Neural progenitor cell (in vitro differentiated cells): Measurements from ENCODE around the gene NUP133.

Source experiments
- EZH2 ChIP-seq: fragments of 200-600 bp; sonication (generic); IDR thresholded peaks from 2 replicates; pipeline ENCODE4 v1.6.1; 2017; ENCODE audit warnings: antibody characterized with exemption, mild to moderate bottlenecking, moderate library complexity
- EZH2phosphoT487 ChIP-seq: fragments of 200-600 bp; sonication (generic); IDR thresholded peaks from 2 replicates; pipeline ENCODE4 v1.6.1; 2017; ENCODE audit warnings: antibody characterized with exemption
- TF ChIP-seq, protein P1 (sequence below): fragments of 200-600 bp; sonication (generic); IDR thresholded peaks from 2 replicates; pipeline ENCODE4 v1.5.1; 2017; ENCODE audit warnings: antibody characterized with exemption, mild to moderate bottlenecking

DNA sequence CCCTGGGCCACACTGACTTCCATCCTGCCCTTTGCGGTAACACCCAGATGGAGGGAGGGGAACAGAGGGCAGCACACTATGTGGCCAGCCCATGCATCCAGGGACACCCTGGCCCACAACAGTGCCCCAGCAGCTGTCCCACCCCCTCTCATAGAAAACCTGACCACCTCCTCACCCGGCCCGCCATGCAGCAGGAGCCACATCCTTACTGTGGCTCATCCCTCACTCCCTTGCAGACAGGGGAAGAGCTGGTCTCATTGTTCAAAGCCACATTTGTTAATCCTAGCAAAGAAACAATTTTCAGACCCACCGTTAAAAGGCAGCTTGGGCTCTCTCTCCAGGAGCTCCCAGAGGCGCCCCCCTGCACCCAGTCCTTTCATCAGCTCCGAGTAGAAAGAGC is 23.2 kb upstream of the NUP133 start:
- TF ChIP-seq, protein P1, sequence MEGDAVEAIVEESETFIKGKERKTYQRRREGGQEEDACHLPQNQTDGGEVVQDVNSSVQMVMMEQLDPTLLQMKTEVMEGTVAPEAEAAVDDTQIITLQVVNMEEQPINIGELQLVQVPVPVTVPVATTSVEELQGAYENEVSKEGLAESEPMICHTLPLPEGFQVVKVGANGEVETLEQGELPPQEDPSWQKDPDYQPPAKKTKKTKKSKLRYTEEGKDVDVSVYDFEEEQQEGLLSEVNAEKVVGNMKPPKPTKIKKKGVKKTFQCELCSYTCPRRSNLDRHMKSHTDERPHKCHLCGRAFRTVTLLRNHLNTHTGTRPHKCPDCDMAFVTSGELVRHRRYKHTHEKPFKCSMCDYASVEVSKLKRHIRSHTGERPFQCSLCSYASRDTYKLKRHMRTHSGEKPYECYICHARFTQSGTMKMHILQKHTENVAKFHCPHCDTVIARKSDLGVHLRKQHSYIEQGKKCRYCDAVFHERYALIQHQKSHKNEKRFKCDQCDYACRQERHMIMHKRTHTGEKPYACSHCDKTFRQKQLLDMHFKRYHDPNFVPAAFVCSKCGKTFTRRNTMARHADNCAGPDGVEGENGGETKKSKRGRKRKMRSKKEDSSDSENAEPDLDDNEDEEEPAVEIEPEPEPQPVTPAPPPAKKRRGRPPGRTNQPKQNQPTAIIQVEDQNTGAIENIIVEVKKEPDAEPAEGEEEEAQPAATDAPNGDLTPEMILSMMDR, result no peak
- TF ChIP-seq EZH2phosphoT487, result no peak
- no peak for TF ChIP-seq EZH2
